ENCODE results near the gene CD300LG. TPM values are rescaled to one million over a fixed set of nuclear protein-coding genes. Genes with fewer than 3 reads are reported as not detected.
"Not testable (repeated sequence)": the region's sequence is repeated elsewhere in the genome, so short reads cannot be mapped to it uniquely, and the experiment has no call there.

The CD300LG gene
- total RNA-seq, 1 donor from 2014 or later, result 22.8 TPM

- peak; percentile 97 for ATAC-seq
- intact Hi-C loops (cut with DNase I), result no loop called here
- DNase-seq (ENCODE audit: low spot score), result peak; percentile 90
These were observed 709 bp upstream of the CD300LG start for GRCh38 chr17:43846221-43846712.

GRCh38 chr17:43848601-43849000, 1.6 kb downstream of the CD300LG start:
- no peak for ATAC-seq
- DNase-seq (ENCODE audit: low spot score), result no peak

GRCh38 chr17:43849116-43849515, 2.1 kb downstream of the CD300LG start:
- DNase-seq (ENCODE audit: low spot score), result no peak
- intact Hi-C loops (cut with DNase I), result no loop called here
- ATAC-seq, result no peak

More at GRCh38 chr17:43848601-43849000, 1.6 kb downstream of the CD300LG start:
- intact Hi-C loops (cut with DNase I), result no loop called here

DNA sequence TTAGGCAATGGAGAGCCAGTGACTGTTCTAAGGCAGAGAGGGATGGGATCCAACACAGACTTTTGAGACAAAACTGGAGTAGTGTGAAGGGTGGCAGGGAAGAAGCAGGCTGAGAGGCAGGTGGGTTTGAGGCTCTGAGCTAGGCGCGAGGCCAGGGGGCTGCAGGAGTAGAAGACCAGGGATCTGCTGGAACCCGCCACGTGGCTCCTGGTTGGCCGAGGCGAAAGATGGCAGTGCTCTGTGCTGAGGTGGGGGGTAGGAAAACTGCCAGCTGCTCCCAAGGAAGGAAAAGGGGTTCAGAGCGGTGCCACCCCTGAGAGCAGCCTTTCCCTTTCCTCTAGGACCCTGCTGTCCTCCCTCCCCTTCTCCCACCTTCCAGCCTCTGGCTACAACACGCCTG, 5.6 kb downstream of the CD300LG start:
- ATAC-seq, result no peak
- no peak for DNase-seq (ENCODE audit: low spot score)

GRCh38 chr17:43853546-43853945, 6.6 kb downstream of the CD300LG start:
- intact Hi-C loops (cut with DNase I), result no loop called here
- DNase-seq (ENCODE audit: low spot score), result no peak
- no peak for ATAC-seq

More for the DNA sequence above, 5.6 kb downstream of the CD300LG start:
- intact Hi-C loops (cut with DNase I), result no loop called here

DNA sequence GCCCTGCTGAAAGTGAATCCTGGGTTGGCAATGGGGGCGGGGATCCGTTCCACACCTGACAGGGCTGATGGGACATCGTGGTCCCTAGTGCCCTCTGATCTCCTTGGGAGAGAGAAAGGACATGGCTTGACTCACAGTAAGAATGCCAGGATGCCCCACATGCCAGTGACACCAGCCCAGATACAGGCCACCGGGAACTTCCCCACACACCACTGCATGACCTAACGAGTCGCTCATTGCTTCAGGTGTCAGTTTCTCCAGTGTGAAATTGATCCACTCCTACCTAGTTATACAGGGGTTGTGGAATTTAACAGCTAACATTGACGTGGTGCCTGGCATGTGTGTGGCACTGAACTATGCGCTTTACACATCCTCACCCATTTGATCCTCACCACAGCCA, 7.5 kb downstream of the CD300LG start:
- DNase-seq (ENCODE audit: low spot score), result no peak
- ATAC-seq, result no peak
- intact Hi-C loops (cut with DNase I), result no loop called here

- intact Hi-C loops (cut with DNase I), result no loop called here
- ATAC-seq (no peak), DNase-seq (ENCODE audit: low spot score) (no peak)
These were observed 8.1 kb downstream of the CD300LG start for GRCh38 chr17:43855061-43855460.

GRCh38 chr17:43856141-43856540, 9.2 kb downstream of the CD300LG start:
- DNase-seq (ENCODE audit: low spot score), result no peak
- intact Hi-C loops (cut with DNase I), result no loop called here
- ATAC-seq, result no peak

DNA sequence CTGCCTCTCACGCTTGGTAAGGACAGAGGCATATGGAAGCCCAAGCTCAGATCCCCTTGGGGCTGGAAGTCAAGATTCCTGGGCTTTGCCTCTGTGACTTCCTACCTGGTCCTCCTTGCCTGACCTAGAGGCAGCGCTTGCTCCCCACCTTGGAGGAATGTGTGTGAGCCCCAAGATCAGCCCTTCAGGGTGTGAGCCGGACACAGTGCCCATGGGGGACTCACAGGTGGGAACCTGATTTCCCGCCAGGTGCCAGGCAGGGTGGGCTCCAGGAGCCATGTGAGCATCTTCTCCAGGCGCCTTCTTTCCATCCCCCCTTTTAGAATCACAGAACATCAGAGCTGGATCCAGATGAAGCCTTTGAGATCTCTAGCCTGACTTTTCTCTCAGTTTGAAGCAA, 10.2 kb downstream of the CD300LG start:
- ATAC-seq, result no peak
- no peak for DNase-seq (ENCODE audit: low spot score)
- intact Hi-C loops (cut with DNase I), result no loop called here

DNA sequence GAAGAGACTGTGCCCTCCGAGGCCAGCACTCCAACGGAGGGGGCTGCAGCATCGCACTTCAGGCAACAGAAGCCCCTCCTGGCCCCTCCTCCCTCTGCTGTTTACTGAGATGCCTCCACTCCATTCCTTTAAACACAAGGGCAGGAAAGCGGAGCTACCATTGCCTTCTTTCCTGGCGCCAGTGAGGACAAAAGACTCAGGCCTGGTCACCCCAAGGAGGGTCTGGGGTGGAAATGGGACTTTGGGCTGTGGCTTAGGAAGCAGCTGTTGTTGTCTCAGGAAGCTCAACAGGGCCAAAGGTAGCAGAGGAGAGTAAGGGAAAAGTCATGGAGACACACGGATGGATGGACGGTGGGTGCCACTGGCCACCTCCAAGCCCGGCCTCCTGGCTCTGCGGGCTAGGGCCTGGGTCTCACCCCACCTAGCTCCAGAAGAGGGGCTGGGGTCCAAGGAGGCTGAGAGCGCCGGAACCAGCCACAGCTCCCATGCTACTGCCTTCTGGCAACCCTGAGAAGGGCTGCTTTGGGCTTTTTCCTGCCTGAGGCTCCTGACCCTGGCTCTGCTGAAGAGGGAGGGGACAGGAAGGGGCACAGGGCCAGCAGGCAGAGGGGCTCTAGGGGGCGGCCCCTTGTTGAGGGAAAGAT, 11.1 kb downstream of the CD300LG start:
- no peak for DNase-seq (ENCODE audit: low spot score)
- intact Hi-C loops (cut with DNase I), result no loop called here
- ATAC-seq, result no peak

DNA sequence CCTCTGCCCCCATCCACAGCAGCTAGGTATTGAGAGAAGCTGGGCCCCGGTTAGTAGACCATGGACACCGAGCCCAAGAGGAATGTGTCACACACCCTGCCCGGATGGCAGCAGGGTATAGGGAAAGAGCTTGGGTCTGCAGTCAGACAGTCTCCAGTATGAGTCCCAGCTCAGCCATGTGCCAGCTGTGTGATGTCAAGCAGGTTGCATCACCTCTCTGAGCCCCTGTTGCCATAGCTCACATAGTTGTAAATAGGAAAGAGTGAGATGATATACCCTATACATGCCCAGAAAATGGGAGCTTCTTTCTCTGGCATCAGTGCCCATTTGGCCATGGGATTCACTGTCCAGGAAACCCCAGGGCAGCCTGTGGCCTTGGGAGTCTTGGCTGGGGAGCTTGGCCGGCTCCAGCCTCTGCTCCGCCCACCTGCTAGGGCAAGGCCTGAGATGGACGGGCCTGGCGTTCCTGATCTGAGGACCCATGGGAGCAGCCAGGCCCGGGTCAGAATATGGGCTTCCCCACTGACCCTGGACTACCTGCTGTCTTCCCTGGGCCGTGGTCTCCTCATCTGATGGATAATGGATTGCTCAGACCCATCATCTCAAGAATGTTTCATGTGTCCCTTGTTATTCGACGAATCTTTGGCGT, 13.2 kb downstream of the CD300LG start:
- intact Hi-C loops (cut with DNase I), result no loop called here
- ATAC-seq (no peak), DNase-seq (ENCODE audit: low spot score) (peak; percentile 15)

GRCh38 chr17:43860927-43861622, 14.1 kb downstream of the CD300LG start:
- peak; percentile 31 for DNase-seq (ENCODE audit: low spot score)
- ATAC-seq, result peak; percentile 64
- intact Hi-C loops (cut with DNase I), result no loop called here

- intact Hi-C loops (cut with DNase I), result no loop called here
- peak; percentile 39 for DNase-seq (ENCODE audit: low spot score)
- no peak for ATAC-seq
These were observed 15.0 kb downstream of the CD300LG start for GRCh38 chr17:43861960-43862359.

GRCh38 chr17:43864161-43864984, 17.4 kb downstream of the CD300LG start:
- ATAC-seq (no peak), DNase-seq (ENCODE audit: low spot score) (peak; percentile 45)
- intact Hi-C loops (cut with DNase I), result no loop called here

- intact Hi-C loops (cut with DNase I), result no loop called here
- ATAC-seq (no peak), DNase-seq (ENCODE audit: low spot score) (peak; percentile 17)
These were observed 21.4 kb downstream of the CD300LG start for GRCh38 chr17:43868226-43868994.

- intact Hi-C loops (cut with DNase I); ATAC-seq: not testable (repeated sequence)
- peak; percentile 5 for DNase-seq (ENCODE audit: low spot score)
These were observed 22.1 kb downstream of the CD300LG start for GRCh38 chr17:43869031-43869430.

DNA sequence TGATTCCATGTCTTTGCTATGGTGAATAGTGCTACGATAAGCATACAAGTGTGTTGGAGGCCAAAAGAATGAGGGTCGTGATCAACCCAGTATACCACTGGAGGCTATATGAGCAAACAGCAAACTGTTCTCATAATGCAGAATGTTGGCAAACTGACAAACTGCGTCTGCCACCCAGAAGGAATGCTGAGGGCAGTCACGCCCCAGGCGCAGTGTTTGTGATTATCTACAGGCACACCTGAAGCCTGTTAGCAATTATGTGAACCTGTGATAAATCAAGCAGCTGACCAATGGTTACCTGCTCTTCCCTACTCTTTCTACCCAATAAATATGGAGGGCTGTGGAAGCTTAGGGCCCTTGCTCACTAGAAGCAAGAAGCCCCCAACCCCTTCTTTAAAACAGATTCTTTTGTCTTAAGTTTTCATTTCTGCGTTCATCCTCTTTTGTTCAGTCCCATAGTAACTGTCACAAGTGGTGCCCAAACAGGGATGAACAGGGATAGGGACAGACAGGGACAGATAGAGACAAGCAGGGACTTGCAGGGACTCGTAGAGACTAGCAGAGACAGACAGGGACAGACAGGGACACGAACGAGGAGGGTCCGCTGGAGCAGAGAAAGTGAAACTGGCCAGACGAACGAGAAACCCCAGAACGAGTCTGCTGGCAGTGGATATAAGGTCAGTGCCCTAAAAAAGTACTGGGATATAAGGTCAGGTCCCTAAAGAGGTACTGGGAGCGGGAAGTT, 25.1 kb downstream of the CD300LG start:
- no peak for ATAC-seq
- peak; percentile 27 for DNase-seq (ENCODE audit: low spot score)
- intact Hi-C loops (cut with DNase I), result no loop called here

DNA sequence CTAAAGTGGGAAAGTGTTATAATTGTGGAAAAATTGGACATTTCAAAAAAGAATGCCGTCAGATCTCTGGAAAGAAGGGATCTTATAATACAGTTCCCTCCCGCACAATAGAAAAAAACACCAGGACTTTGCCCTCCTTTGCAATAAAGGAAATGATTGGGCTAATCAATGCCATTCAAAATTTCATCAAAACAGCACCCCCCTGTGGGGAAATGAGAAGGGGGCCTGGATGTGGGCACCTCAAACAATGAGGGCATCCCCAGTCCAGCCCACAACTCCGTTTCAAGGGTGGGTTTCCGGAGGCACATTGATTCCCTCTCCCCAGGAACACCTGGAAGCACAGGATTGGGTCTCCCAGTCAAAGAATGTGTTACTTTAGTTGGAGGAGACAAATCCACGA, 26.1 kb downstream of the CD300LG start:
- peak; percentile 25 for DNase-seq (ENCODE audit: low spot score)
- no peak for ATAC-seq
- intact Hi-C loops (cut with DNase I), result no loop called here
